Erythroblast (primary cell): ENCODE results near the gene AMOTL1.
"Not testable (repeated sequence)": the region's sequence is repeated elsewhere in the genome, so short reads cannot be mapped to it uniquely, and the experiment has no call there.

Experiments
- DNase-seq, 2 experiments: peaks; one replicate each; lab custom pipeline; 2025; lab: John Stamatoyannopoulos, UW
- GATA1 ChIP-seq: IDR thresholded peaks from 2 replicates; pipeline ENCODE4 v1.6.1; 2011; ENCODE audit warnings: low read depth, mild to moderate bottlenecking, control low read depth, low read length, moderate library complexity
- POLR2A ChIP-seq: IDR thresholded peaks from 2 replicates; pipeline ENCODE4 v1.6.1; 2011; ENCODE audit warnings: mild to moderate bottlenecking, low read length

Gene AMOTL1

GRCh38 chr11:94849839-94850238 lies 81.7 kb downstream of the AMOTL1 start:
- no peak for DNase-seq
- TF ChIP-seq POLR2A (no peak), GATA1 (no peak)

GRCh38 chr11:94851864-94852636 lies 83.9 kb downstream of the AMOTL1 start:
- DNase-seq, result no peak
- TF ChIP-seq POLR2A, result no peak

DNA sequence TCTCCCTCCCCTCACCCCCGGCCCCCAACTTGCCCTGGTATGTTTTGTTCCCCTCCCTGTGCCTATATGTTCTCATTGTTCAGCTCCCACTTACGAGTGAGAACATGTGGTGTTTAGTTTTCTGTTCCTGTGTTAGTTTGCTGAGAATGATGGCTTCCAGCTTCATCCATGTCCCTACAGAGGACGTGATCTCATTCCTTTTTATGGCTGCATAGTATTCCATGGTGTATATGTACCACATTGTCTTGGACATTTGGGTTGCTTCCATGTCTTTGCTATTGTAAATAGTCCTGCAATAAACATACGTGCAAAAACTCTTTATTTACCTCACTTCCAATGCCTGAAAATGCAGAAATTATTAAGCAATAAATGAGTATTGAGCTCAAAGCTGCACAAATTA lies 85.1 kb downstream of the AMOTL1 start:
- DNase-seq, result not testable (repeated sequence)

DNA sequence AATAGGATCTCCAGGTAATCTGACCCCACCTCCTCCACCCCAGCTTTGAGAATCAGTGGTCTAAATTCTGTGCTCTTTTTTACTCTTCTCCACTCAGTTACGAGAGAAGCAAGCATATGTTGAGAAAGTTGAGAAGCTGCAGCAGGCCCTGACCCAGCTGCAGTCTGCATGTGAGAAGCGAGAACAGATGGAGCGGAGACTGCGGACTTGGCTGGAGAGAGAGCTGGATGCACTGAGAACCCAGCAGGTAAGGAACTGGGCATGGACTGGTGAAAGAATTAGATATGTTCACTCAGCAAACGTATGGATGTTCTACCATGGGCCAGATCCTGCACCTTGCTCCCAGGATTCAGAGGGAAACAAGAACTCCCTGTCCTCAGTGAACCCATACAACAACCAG lies 85.7 kb downstream of the AMOTL1 start:
- TF ChIP-seq POLR2A (no peak), GATA1 (no peak)
- no peak for DNase-seq

DNA sequence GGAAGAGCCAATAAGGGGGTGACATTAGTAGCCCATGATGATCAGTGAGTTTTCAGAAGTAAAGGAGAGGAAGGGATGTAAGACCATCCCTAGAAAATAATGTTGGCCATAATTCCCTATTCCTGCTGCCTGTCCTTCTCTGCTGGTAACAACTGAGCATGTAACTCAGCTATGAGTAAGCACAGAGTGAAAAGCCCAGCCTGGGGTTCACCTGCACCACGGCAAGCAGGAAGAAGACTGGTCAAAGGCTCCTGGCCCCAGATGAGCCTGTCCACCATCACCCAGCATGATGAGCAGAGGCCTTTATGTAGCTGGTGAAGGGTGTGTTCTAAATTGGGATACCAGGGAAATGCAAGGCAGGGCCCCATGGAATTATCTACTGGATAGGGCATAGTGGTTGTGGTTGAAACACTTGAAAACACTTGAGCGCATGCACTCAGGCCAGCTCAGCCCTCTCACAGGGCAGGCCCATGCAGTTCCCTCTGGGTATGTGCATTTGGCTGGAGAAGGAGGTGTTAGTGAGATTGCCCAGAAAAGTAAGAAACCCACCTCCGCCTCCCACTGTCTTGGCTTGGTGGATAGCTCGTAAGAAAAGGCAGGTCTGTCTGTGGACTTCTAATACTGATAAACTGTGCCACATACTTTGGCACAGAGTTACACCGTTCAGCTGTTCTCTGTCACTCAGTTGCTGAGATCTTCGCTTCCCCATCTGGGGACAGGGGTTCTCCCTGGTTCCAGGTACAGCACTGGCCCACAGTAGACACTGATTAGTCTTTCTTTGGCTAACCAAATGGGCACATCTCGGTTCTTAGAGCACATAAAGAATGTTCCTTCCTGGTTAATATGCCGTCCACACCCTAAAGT lies 86.8 kb downstream of the AMOTL1 start:
- DNase-seq, result no peak
- no peak for TF ChIP-seq GATA1
- no peak for TF ChIP-seq POLR2A

GRCh38 chr11:94855666-94856065 lies 87.5 kb downstream of the AMOTL1 start:
- TF ChIP-seq GATA1, result no peak
- TF ChIP-seq POLR2A, result no peak
- DNase-seq, result no peak

DNA sequence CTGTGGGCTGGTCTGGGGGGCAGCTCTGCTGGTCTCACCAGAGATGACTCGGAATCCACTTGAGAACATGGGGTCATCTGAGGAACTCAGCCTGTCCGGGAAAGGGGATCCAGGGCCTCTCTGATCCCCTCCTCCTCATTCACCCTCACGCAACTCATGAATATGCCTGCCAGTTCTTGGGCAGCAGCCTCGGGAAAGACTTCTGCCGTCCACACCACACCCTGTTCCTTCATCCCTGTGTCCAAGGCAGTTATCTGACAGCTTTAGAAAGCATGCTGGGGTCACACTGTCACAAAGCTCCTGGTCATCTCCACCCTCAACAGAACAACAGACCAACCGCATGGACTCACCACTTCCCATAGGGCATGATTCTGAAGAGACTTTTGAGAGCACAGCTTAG lies 88.3 kb downstream of the AMOTL1 start:
- TF ChIP-seq GATA1 (no peak), POLR2A (no peak)
- no peak for DNase-seq

DNA sequence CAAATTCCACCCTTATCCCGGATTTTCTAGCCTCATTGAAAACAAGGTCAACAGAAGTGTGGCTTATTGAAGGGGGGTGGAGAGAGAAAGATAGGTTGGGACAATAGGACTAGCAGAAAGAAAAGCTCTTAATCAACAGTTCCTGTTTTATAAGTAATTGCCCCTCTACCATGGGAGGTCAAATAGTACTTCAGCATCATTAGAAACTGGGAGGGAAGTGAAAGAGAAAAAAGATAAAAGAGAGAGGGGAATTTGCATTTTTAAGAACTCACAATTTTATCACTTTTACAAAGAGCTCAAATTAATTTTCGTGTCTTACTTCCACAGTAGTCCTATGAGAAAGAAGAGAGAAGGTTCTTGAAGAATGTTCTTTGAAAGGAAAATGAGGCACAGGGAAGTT lies 89.2 kb downstream of the AMOTL1 start:
- no peak for DNase-seq
- TF ChIP-seq GATA1 (no peak), POLR2A (no peak)

DNA sequence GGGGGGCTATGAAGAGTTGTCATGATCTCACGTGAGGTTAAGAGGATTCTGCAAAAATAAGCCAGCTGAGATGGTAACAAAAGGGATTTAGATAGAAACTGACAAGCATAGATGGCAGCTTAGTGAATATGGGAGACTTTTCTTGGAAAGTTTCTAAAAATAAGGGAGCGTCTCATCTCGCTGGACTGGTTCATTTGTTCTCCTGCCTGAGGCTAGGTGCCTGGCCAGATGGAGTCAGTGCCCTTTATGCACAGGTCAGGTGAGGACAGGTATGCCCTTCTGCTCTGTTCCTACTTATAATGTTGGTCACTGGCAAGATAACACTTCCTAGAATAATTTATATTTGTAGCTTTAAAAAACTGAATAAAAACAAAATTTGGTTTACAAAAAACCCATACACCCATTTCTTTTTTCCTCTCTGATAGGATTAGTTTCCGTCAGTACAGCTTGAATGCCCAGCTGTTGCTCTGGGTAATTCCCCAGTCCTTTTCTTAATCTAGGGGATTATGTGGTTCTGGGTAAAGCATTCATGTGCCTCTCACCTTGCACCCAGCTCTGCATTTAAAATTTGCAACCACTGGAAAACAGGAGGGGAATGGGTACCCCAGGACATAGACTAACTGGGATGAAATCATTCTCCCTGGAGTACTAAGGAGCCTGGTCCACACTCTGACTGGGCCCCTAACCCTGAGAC lies 90.0 kb downstream of the AMOTL1 start:
- no peak for DNase-seq

DNA sequence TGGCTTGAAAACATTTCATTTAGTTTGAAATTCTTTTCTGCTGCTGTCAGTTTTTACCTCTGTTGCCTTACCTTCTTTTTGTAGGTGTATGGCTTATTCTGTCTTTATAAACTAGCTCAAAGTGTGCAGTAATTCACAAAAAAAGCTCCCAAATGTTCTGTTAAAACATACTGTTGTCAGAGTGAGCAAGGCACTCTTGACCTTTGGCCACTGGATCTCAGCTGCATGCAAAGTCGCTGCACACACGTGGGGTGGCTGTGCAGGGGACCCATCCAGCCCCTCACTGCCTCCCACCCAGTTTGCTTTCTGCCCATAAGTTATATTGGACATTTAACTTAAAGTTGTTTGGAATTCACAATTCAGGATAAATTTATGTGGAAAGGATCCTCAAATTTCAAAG lies 92.2 kb downstream of the AMOTL1 start:
- TF ChIP-seq GATA1, result no peak
- no peak for TF ChIP-seq POLR2A
- DNase-seq, result no peak

More for the DNA sequence above, 90.0 kb downstream of the AMOTL1 start:
- TF ChIP-seq GATA1, result no peak
- TF ChIP-seq POLR2A, result no peak

DNA sequence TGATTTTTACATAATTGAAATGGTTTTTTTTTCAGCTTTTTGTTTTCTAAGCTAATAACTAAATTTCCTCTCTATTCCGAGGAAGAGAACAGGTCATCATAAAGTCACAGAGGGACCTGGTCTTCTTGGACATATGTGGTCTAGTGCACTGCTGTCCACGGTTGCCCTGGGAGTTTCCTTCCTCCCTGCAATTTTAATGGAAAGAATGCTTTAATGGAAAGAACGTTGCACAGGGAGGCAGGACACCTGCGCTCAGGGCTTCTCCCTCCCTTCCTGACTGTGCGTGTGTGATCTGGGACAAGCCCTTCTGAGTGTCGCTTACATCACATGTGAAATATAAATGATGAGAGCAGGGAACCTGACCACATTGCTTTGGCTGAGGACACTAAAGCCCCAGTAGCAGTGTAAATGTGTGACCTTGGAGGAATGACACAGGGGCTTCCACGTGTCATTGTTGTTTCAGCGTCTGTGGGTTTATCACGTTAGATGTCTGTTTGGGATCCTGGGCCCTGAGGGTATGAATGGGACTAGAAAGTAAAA lies 93.2 kb downstream of the AMOTL1 start:
- no peak for DNase-seq
- TF ChIP-seq POLR2A, result no peak
- TF ChIP-seq GATA1, result no peak

DNA sequence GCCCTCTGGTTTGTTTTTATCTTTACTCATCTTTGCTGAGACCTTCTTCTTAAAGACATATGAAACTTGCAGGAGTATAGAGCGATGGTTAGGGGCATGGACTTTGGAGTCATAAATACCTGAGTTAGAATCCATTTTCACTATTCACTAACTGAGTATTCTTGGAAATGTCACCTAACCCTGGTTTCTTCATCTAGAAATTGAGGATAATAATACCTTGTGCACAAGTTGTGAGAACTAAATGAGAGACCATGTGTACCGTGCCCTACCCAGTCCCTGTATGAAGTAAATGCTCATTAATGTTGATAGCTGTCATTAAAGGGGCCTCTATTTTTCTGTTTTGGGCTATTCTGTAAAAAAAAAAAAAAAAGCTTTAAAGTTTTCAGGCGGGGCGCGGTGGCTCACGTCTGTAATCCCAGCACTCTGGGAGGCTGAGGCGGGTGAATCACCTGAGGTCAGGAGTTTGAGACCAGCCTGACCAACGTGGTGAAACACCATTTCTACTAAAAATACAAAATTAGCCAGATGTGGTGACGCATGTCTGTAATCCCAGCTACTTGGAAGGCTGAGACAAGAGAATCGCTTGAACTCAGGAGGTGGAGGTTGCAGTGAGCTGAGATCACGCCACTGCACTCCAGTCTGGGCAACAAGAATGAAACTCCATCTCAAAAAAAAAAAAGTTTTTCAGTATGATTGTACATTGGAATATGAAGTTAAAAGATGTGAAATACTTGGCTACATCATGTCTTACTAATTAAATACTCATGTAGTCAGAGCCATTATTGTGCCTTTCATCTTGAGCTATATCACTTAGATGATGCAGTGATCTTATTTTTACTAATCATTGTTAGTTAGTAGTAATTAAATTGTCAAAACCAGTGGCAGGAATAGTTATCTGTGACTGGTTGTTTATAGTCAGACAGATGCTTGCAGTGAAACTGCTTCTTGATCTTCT lies 95.0 kb downstream of the AMOTL1 start:
- DNase-seq, result no peak
- no peak for TF ChIP-seq POLR2A
- TF ChIP-seq GATA1, result no peak

- no peak for DNase-seq
- TF ChIP-seq GATA1 (no peak), POLR2A (no peak)
These were observed 96.4 kb downstream of the AMOTL1 start for GRCh38 chr11:94864506-94865045.
